OCI-LY1 (cell line): ENCODE results near the gene BPNT1.

ENCODE experiments used
- H2AFZ ChIP-seq: fragments of 200-600 bp; sonication (generic), shearing (Covaris generic); 2 replicates; pipeline ENCODE4 v1.6.0; 2014; ENCODE audit warnings: antibody characterized with exemption, mild to moderate bottlenecking, low read length
- H3F3A ChIP-seq: fragments of 200-600 bp; sonication (generic), shearing (Covaris generic); 2 replicates; pipeline ENCODE4 v1.6.0; 2014; ENCODE audit warnings: mild to moderate bottlenecking, antibody characterized with exemption, low read length, moderate library complexity; ENCODE audit not compliant: insufficient read depth
- H3K27ac ChIP-seq: fragments of 200-600 bp; sonication (generic); 2 replicates; pipeline ENCODE4 v1.5.1; 2014; ENCODE audit warnings: low read length, mixed run types, mild to moderate bottlenecking, low read depth; ENCODE audit not compliant: poor library complexity, severe bottlenecking
- H3K27me3 ChIP-seq: fragments of 200-600 bp; sonication (generic); 2 replicates; pipeline ENCODE4 v1.6.0; 2014; ENCODE audit warnings: antibody characterized with exemption, mild to moderate bottlenecking, low read length, moderate library complexity; ENCODE audit not compliant: insufficient read depth
- H3K36me3 ChIP-seq: fragments of 200-600 bp; sonication (generic); 2 replicates; pipeline ENCODE4 v1.6.1; 2014; ENCODE audit warnings: mild to moderate bottlenecking, antibody characterized with exemption, low read length, moderate library complexity, mixed read lengths; ENCODE audit not compliant: insufficient read depth
- H3K4me1 ChIP-seq: fragments of 200-600 bp; sonication (generic); 2 replicates; pipeline ENCODE4 v1.5.1; 2014; ENCODE audit warnings: mild to moderate bottlenecking, low read length, moderate library complexity; ENCODE audit not compliant: insufficient read depth, severe bottlenecking
- H3K4me2 ChIP-seq: fragments of 200-600 bp; sonication (generic), shearing (Covaris generic); 2 replicates; pipeline ENCODE4 v1.6.1; 2014; ENCODE audit warnings: low read length
- H3K4me3 ChIP-seq: fragments of 200-600 bp; sonication (generic); 2 replicates; pipeline ENCODE4 v1.5.1; 2014; ENCODE audit warnings: low read length, low read depth, mild to moderate bottlenecking, mixed read lengths; ENCODE audit not compliant: poor library complexity, severe bottlenecking
- H3K79me2 ChIP-seq: fragments of 200-600 bp; shearing (Covaris generic); 2 replicates; pipeline ENCODE4 v1.6.1; 2016; ENCODE audit warnings: mixed run types, low read length, mixed read lengths; ENCODE audit not compliant: insufficient read depth
- H3K9ac ChIP-seq: fragments of 200-600 bp; sonication (generic), shearing (Covaris generic); 2 replicates; pipeline ENCODE4 v1.6.1; 2014; ENCODE audit warnings: mild to moderate bottlenecking, low read length, mixed read lengths
- H3K9me2 ChIP-seq: fragments of 200-600 bp; sonication (generic), shearing (Covaris generic); 2 replicates; pipeline ENCODE4 v1.6.1; 2014; ENCODE audit warnings: low read depth, mild to moderate bottlenecking, low read length, mixed read lengths
- H3K9me3 ChIP-seq: fragments of 200-600 bp; shearing (Covaris generic); 2 replicates; pipeline ENCODE4 v1.6.1; 2014; ENCODE audit warnings: low read length, mixed read lengths
- H4K20me1 ChIP-seq: fragments of 200-600 bp; sonication (generic), shearing (Covaris generic); 2 replicates; pipeline ENCODE4 v1.6.0; 2016; ENCODE audit warnings: mild to moderate bottlenecking, low read length; ENCODE audit not compliant: insufficient read depth
- EZH2 ChIP-seq: fragments of 200-600 bp; sonication (generic), shearing (Covaris generic); IDR thresholded peaks from 2 replicates; pipeline ENCODE4 v1.8.0; 2017; ENCODE audit warnings: borderline replicate concordance, mixed run types, mild to moderate bottlenecking, antibody characterized with exemption, low read length, moderate library complexity, mixed read lengths
- TF ChIP-seq, protein P1 (sequence below): fragments of 200-600 bp; sonication (generic), shearing (Covaris generic); IDR thresholded peaks from 2 replicates; pipeline ENCODE4 v1.5.1; 2017; ENCODE audit warnings: mild to moderate bottlenecking, antibody characterized with exemption, low read length, moderate library complexity, mixed read lengths

Gene BPNT1

DNA sequence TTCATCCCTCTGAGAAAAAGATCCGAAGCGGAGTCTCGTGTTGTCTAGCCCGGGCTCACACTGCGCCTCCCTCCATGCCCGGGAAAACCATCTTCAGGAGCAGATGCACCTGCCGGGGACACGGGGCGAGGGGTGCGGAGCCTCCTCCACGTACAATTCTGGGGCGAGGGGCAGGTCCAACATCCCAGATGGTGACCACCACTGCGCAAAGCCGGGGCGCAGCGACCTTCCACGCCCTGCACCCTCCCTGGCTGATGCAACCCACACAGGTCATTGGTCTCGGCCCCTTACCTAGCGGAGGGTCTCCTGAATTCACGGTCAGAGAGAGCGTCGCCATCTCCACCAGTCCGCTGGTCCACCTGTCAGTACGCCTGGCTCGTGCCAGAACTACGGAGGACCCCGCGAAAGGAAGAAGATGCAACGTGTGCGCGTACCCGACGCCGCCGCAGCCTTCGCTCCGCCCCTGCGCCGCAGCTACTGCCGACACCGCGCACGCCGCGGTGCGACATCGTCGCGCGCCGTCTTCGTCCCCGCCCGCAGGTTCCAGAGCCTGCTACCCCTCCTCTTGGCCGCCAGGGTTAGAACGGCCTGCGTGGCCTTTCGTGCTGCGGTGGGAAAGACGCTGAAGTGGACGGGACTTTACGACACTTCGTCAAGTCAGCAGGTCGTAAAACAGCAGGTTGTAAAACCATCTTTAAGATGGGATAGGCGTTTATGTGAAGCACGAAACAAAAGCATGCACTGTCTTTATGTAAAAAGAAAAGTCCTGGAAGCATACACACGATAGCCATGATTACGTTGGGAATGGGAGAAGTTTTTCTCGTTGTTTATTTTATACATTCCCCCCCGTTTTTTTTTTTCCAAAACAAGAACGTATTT, 43.3 kb downstream of the BPNT1 start, which contains the start of gene EPRS1:
Gene EPRS1, minus strand, starts transcription at position 454 of the 879 bp plus-strand sequence. Its CDS starts 117 bp downstream, at position 337.
- TF ChIP-seq, protein P1, sequence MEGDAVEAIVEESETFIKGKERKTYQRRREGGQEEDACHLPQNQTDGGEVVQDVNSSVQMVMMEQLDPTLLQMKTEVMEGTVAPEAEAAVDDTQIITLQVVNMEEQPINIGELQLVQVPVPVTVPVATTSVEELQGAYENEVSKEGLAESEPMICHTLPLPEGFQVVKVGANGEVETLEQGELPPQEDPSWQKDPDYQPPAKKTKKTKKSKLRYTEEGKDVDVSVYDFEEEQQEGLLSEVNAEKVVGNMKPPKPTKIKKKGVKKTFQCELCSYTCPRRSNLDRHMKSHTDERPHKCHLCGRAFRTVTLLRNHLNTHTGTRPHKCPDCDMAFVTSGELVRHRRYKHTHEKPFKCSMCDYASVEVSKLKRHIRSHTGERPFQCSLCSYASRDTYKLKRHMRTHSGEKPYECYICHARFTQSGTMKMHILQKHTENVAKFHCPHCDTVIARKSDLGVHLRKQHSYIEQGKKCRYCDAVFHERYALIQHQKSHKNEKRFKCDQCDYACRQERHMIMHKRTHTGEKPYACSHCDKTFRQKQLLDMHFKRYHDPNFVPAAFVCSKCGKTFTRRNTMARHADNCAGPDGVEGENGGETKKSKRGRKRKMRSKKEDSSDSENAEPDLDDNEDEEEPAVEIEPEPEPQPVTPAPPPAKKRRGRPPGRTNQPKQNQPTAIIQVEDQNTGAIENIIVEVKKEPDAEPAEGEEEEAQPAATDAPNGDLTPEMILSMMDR: peak; percentile 29; the same call in 1 of the 2 replicates
- TF ChIP-seq EZH2: no peak
- H3K36me3 ChIP-seq: peaks cover 7% of the 10 kb centered on the region; the same call in 1 of the 2 replicates
- no peaks in the 10 kb centered on the region for H3K9me2 ChIP-seq
- H3F3A ChIP-seq: no peaks in the 10 kb centered on the region
- peaks cover 25% of the 10 kb centered on the region for H3K4me1 ChIP-seq
- peaks cover 37% of the 10 kb centered on the region for H3K79me2 ChIP-seq
- no peaks in the 10 kb centered on the region for H3K9me3 ChIP-seq
- H2AFZ ChIP-seq: no peak within 1 kb of the TSS
- H3K27me3 ChIP-seq: no peaks in the 10 kb centered on the region
- H3K27ac ChIP-seq: peak within 1 kb of the TSS; percentile 73
- peak within 1 kb of the TSS; percentile 84 for H3K9ac ChIP-seq
- H4K20me1 ChIP-seq: no peaks in the 10 kb centered on the region
- H3K4me2 ChIP-seq: peak within 1 kb of the TSS; percentile 76
- peak within 1 kb of the TSS; percentile 87 for H3K4me3 ChIP-seq

- peaks cover 43% of the 10 kb centered on the region for H3K79me2 ChIP-seq
- peaks cover 11% of the 10 kb centered on the region; the same call in 1 of the 2 replicates for H3K36me3 ChIP-seq
- peak overlapping the region; percentile 84 for H3K9ac ChIP-seq
- H3F3A ChIP-seq: no peaks in the 10 kb centered on the region
- no peaks in the 10 kb centered on the region for H4K20me1 ChIP-seq
- no peak overlapping the region for H2AFZ ChIP-seq
- H3K27ac ChIP-seq: peak overlapping the region; percentile 73
- TF ChIP-seq EZH2: no peak
- TF ChIP-seq, protein P1: no peak
- H3K9me3 ChIP-seq: no peaks in the 10 kb centered on the region
- peak overlapping the region; percentile 87 for H3K4me3 ChIP-seq
- H3K27me3 ChIP-seq: no peaks in the 10 kb centered on the region
- H3K4me1 ChIP-seq: peaks cover 25% of the 10 kb centered on the region
- H3K4me2 ChIP-seq: peak overlapping the region; percentile 76
- H3K9me2 ChIP-seq: no peaks in the 10 kb centered on the region
Measured at GRCh38 chr1:220045356-220046051, 44.1 kb downstream of the BPNT1 start.

DNA sequence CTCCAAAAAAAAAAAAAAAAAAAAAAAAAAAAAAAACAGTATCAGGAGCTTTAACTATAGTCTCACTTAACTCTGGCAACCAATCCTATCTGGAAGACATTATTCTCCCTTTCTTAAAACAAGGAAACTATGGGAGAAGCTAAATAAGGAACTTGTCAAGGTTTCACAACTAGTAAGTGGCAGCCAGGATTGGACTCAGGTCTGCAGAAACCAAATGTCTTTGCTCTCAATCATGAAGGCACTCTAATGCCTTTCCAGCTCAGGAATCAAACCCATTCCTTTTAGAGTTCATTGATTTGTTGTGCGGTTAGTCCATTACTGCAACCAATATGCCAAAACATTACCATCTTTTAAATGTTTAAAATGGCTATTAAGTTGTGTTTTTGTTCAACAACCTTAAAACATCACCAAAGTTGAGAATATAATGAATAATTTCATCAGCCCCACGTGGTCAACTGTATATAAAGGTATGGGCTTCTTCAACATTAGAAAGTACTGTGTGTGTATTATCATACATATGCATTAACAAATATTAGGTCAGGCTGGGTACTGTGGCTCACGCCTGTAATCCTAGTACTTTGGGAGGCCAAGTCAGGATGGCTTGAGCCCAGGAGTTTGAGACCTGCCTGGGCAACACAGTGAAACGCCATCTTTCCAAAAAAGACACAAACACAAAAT, 44.8 kb downstream of the BPNT1 start:
- H3K4me3 ChIP-seq: peak overlapping the region; percentile 87
- peaks cover 25% of the 10 kb centered on the region for H3K4me1 ChIP-seq
- H3K36me3 ChIP-seq: peaks cover 14% of the 10 kb centered on the region
- TF ChIP-seq, protein P1: no peak
- no peak for TF ChIP-seq EZH2
- no peaks in the 10 kb centered on the region for H3K9me3 ChIP-seq
- no peaks in the 10 kb centered on the region for H3K27me3 ChIP-seq
- H3K27ac ChIP-seq: peak overlapping the region; percentile 73
- H4K20me1 ChIP-seq: no peaks in the 10 kb centered on the region
- no peak overlapping the region for H2AFZ ChIP-seq
- H3K79me2 ChIP-seq: peaks cover 43% of the 10 kb centered on the region
- no peaks in the 10 kb centered on the region for H3K9me2 ChIP-seq
- H3F3A ChIP-seq: no peaks in the 10 kb centered on the region
- peak overlapping the region; percentile 76 for H3K4me2 ChIP-seq
- H3K9ac ChIP-seq: peak overlapping the region; percentile 84
